Thyroid gland (tissue), 4 donors: ENCODE results near the gene PSMD12. TPM values are rescaled to one million over a fixed set of nuclear protein-coding genes. Genes with fewer than 3 reads are reported as not detected.

ENCODE experiments used
- DNase-seq, 2 donors: peaks; one replicate each; pipeline ENCODE4 v3.0.0-alpha.2; 2019
- H3K27ac ChIP-seq, 3 donors: fragments of 200-600 bp; sonication (generic); 1 replicate in 2 of 3; 2 replicates in 1 of 3; pipeline ENCODE4 v1.5.1; 2016 to 2019; ENCODE audit warnings: mild to moderate bottlenecking in 1 of 3, moderate library complexity in 1 of 3
- H3K27me3 ChIP-seq: fragments of 200-600 bp; sonication (generic); one replicate; pipeline ENCODE4 v1.5.1; 2019
- H3K36me3 ChIP-seq, 2 donors: fragments of 200-600 bp; sonication (generic); one replicate each; pipeline ENCODE4 v1.5.1; 2016 to 2019
- H3K4me1 ChIP-seq, 2 donors: fragments of 200-600 bp; sonication (generic); one replicate each; pipeline ENCODE4 v1.5.1; 2017 to 2019
- H3K4me3 ChIP-seq, 3 donors: fragments of 200-600 bp; sonication (generic); replicated peaks in 1 of 3; 1 replicate in 2 of 3; 2 replicates in 1 of 3; pipeline ENCODE4 v1.5.1; 2016; ENCODE audit warnings: mild to moderate bottlenecking in 1 of 3
- H3K9me3 ChIP-seq: fragments of 200-600 bp; sonication (generic); one replicate; pipeline ENCODE4 v1.5.1; 2017
- CTCF ChIP-seq, 6 experiments: fragments of 200-600 bp in 3 of 6; fragments of 450-650 bp in 3 of 6; sonication (generic) in 3 of 6; IDR thresholded peaks; one replicate each; pipeline ENCODE4 v1.5.1; 2016 to 2019; ENCODE audit warnings: antibody characterized with exemption in 6 of 6, mild to moderate bottlenecking in 2 of 6, inconsistent platforms in 1 of 6, moderate library complexity in 1 of 6
- POLR2A ChIP-seq, 2 donors: fragments of 450-650 bp; IDR thresholded peaks; one replicate each; pipeline ENCODE4 v1.6.1; 2017; ENCODE audit warnings: antibody characterized with exemption in 2 of 2, mild to moderate bottlenecking in 2 of 2, moderate library complexity in 1 of 2
- WGBS, 2 donors: methylation state at CpG; one replicate each; pipeline ENCODE4 v1.1.5; 2017; 5-methylcytosine and 5-hydroxymethylcytosine counted together
- intact Hi-C: fragments of 100-400 bp; cut with DNase I; formaldehyde crosslinking; loops from one replicate; pipeline ENCODE4 v1.15.1; 2023
- total RNA-seq, 4 donors: library from RNA; depleted of rRNA; stranded (reverse); fragments of >200 nt; gene quantifications; one replicate each; pipeline ENCODE4 v1.2.3, GENCODE V29; 2016

The PSMD12 gene
- total RNA-seq, 4 donors from 2014 or later: 19.1 to 30.9 (median 23.5) TPM

- Histone ChIP-seq H3K27me3 (no peaks in the 10 kb centered on the region), H3K9me3 (no peaks in the 10 kb centered on the region), H3K4me1 (peaks cover 8 to 26% of the 10 kb centered on the region in 2 donors), H3K27ac (peak overlapping the region; percentile 85 to 88 (median 85)), H3K36me3 (no peaks in the 10 kb centered on the region), H3K4me3 (peak overlapping the region; percentile 77 to 99 (median 84))
- WGBS, 2 donors: 1% methylated on average over 11 of the region's 11 CpGs
- intact Hi-C loops: no loop called here
- TF ChIP-seq CTCF (IDR thresholded peaks at IDR 0.05) (no peak), POLR2A (IDR thresholded peaks at IDR 0.05) (no peak)
- DNase-seq: no peak
These were observed 612 bp downstream of the PSMD12 start for GRCh38 chr17:67365738-67366192.

- Histone ChIP-seq H3K4me3 (peak overlapping the region; percentile 77 to 99 (median 84)), H3K27ac (peak overlapping the region; percentile 85 to 88 (median 85)), H3K36me3 (no peaks in the 10 kb centered on the region), H3K27me3 (no peaks in the 10 kb centered on the region), H3K9me3 (no peaks in the 10 kb centered on the region), H3K4me1 (peaks cover 8 to 26% of the 10 kb centered on the region in 2 donors)
- TF ChIP-seq CTCF (IDR thresholded peaks at IDR 0.05): no peak
- no peak for TF ChIP-seq POLR2A (IDR thresholded peaks at IDR 0.05)
- intact Hi-C loops: no loop called here
- DNase-seq: peak in 1 of 2 donors; percentile 12
- 61 to 67% methylated on average over 24 to 26 of the region's 26 CpGs for WGBS, 2 donors
These were observed 1.3 kb downstream of the PSMD12 start for GRCh38 chr17:67364847-67365737.

GRCh38 chr17:67362173-67362572 lies 4.2 kb downstream of the PSMD12 start:
- Histone ChIP-seq H3K27ac (no peak overlapping the region), H3K4me1 (peaks cover 8 to 26% of the 10 kb centered on the region in 2 donors), H3K9me3 (no peaks in the 10 kb centered on the region), H3K4me3 (no peak overlapping the region), H3K27me3 (no peaks in the 10 kb centered on the region), H3K36me3 (no peaks in the 10 kb centered on the region)
- no peak for DNase-seq
- intact Hi-C loops: no loop called here
- 93 to 94% methylated on average over 9 of the region's 9 CpGs for WGBS, 2 donors
- TF ChIP-seq POLR2A (IDR thresholded peaks at IDR 0.05) (no peak), CTCF (IDR thresholded peaks at IDR 0.05) (no peak)

GRCh38 chr17:67360880-67361279 lies 5.5 kb downstream of the PSMD12 start:
- H3K4me1 ChIP-seq: peaks cover 8 to 26% of the 10 kb centered on the region in 2 donors
- H3K27me3 ChIP-seq: no peaks in the 10 kb centered on the region
- TF ChIP-seq CTCF (IDR thresholded peaks at IDR 0.05) (no peak), POLR2A (IDR thresholded peaks at IDR 0.05) (no peak)
- no peaks in the 10 kb centered on the region for H3K9me3 ChIP-seq
- H3K27ac ChIP-seq: no peak overlapping the region
- intact Hi-C loops: no loop called here
- DNase-seq: no peak
- no peak overlapping the region for H3K4me3 ChIP-seq
- WGBS, 2 donors: 88 to 93% methylated on average over 1 of the region's 1 CpG
- H3K36me3 ChIP-seq: peaks cover 0 to 3% of the 10 kb centered on the region in 2 donors
